GM21576 (cell line): ENCODE results near the gene CYB5D1.
"Not testable (repeated sequence)": the region's sequence is repeated elsewhere in the genome, so short reads cannot be mapped to it uniquely, and the experiment has no call there.

Experiments
- ATAC-seq: cut with Tn5 transposase; IDR thresholded peaks from one replicate; pipeline ENCODE4 v1.9.1; 2021; ENCODE audit warnings: mild to moderate bottlenecking, moderate library complexity; ENCODE audit not compliant: unreplicated experiment

Gene CYB5D1

DNA sequence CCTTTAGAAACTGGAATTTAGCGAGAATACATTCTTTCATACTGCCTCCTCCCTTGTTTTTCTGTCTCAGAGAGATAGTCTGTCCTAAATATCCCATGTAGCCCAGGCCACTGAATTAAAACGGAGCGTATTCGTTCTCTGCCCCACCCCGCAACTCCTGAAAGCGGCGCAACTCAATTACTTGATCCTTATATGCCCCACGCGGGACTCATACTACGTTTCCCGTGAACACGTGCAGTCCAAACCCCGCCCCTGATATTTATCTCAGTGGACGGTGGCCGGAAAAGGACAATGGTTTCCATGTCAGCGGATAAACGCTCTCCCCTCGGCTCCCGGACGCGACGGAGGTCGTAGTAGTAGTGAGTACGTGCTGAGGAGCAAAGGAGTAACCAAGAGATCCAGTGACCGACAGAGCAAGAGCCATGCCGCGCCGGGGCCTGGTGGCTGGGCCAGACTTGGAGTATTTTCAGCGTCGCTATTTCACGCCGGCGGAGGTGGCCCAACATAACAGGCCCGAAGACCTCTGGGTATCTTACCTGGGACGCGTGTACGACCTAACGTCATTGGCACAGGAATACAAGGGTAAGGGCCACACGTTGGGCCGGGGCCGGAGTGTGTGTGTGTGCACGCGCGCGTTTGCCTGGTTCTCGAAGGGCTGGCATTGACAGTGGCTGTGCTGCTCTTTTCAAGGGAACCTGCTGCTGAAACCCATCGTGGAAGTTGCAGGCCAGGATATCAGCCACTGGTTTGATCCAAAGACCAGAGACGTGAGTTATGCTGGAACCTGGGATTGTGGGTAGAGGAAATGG is at the start of gene CYB5D1:
Gene CYB5D1, plus strand, starts transcription at position 291 of the 809 bp plus-strand sequence. Its CDS starts 132 bp downstream, at position 423.
- peak; percentile 39 for ATAC-seq

DNA sequence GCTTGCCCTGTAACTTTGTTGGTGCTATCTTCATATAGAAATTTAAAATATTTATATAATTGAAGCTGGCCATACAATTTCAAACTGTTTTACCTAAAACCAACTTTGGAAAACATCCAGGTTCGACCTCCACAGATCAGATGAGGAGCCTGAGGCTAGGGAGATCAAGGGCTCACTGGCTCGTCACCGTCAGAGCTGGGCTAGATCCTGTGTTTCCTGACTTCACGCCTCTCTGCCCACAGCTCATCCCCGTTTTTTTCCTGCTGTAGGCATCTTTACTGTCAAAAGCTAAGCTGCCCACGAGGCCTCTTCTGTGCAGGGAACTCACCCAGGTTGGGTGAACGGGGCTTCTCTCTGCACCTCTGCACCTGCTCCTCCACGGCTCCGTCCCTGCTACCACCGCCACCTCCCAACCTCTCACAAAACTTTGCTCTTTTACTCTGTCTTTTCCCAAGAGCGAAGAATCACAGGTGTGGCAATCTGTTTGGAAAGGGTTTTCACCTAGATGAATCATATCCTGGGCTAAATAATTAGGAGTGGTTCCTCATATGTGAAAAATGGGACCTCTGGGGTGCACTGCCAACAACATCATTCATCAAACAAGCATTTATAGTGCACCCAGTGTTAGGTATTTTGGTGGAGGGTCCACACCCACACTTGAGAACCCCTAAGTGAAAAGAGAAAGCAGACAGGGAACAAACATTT is 48.6 kb upstream of the CYB5D1 start:
- ATAC-seq, result no peak

- ATAC-seq, result not testable (repeated sequence)
These were observed 47.9 kb upstream of the CYB5D1 start for GRCh38 chr17:7809791-7810343.

GRCh38 chr17:7811251-7811650 is 46.6 kb upstream of the CYB5D1 start:
- no peak for ATAC-seq

DNA sequence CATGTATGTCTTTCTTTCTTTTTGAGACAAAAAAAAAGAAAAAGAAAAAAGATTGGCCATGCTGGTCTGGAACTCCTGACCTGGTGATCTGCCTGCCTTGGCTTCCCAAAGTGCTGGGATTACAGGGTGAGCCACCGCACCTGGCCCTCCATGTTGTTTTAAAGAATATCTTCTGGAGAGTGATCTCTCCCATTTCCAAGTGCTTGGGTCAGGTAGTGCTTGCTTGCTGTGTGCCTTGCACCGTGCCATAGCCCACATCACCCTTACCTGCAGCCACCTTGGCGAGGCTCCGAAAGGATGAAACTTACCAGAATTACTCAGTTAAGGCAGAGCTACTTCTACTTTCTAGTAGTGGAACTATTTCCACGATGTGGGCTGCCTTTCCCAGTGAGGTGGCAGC is 42.8 kb upstream of the CYB5D1 start:
- no peak for ATAC-seq

DNA sequence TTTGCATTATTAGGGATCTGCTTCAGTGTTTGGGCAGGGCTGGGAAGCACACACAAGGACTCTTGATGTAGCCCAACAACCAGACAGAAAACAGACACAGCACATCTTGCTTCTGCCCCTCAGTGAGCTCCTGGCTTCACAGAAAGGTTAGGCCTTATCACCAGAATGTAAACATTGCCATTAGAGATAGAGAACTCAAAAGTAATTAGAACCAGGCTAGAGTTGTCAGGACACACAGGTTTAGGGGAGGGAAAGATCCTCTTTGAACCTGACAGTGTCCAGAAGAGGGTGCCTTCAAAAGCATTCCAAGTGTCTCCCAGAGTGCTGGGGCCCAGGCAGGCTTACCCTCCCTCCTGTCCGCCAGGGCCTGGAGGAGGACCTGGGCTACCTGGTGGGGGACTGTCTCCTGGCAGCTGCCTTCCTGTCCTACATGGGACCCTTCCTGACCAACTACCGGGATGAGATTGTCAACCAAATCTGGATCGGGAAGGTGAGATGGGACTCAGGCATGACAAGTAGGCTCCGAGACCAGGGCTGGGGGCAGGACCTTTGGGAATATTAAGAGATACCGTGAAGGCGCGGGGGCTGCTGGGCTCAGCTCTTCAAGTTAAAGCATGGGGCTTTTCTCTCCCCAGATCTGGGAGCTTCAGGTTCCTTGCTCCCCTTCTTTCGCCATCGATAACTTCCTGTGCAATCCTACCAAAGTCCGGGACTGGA is 40.7 kb upstream of the CYB5D1 start:
- no peak for ATAC-seq

DNA sequence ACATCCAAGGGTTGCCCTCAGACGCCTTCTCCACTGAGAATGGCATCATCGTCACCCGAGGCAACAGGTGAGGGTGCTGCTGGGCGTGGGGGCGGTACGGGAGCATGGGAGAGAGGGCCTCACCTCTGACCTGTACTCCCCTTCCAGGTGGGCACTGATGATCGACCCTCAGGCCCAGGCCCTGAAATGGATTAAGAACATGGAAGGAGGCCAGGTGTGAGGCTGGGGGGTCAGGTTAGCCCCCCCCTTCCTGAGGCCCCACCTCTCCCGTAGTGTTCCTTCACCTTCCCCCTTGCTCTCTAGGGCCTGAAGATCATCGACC is 40.2 kb upstream of the CYB5D1 start:
- ATAC-seq, result no peak

- ATAC-seq, result no peak
These were observed 39.8 kb upstream of the CYB5D1 start for GRCh38 chr17:7818026-7818425.

GRCh38 chr17:7818746-7819645 is 38.8 kb upstream of the CYB5D1 start:
- ATAC-seq, result no peak

- ATAC-seq, result no peak
These were observed 37.6 kb upstream of the CYB5D1 start for GRCh38 chr17:7820231-7820630.

DNA sequence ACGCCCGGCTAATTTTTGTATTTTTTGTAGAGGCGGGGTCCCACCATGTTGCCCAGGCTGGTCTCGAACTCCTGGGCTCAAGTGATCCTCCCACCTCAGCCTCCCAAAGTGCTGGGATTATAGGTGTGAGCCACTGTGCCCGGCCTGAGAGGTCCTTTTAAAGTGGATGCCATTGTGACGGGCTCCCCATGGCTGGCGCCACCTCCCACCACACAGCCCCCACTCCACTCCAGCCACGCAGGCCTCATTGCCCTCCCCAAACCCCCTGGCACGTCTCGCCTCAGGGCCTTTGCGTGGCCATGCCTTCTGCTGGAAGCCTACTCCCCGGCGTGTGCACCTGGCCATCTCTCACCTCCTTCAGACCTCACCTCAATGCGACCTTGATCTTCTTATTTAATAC is 35.7 kb upstream of the CYB5D1 start:
- ATAC-seq, result no peak

DNA sequence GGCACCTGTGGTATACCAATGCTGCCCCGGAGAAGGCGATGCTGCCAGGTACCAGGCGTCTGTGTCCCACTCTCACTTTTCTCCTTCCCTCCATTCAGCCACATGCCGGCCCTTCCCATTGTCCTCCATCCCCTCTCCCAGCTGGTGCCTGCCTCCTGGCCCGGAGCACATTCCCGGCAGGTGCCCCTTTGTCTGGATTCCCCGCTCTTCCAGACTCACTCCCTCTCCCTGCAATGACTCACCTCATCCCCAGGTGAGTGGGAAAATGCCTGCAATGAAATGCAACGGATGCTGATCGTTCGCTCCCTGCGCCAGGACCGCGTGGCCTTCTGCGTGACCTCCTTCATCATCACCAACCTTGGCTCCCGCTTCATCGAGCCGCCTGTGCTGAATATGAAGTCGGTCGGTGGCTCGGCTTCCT is 34.2 kb upstream of the CYB5D1 start:
- no peak for ATAC-seq

- ATAC-seq, result no peak
These were observed 33.5 kb upstream of the CYB5D1 start for GRCh38 chr17:7824021-7824924.

- no peak for ATAC-seq
These were observed 32.4 kb upstream of the CYB5D1 start for GRCh38 chr17:7825206-7825990.

- no peak for ATAC-seq
These were observed 27.2 kb upstream of the CYB5D1 start for GRCh38 chr17:7830616-7831015.

DNA sequence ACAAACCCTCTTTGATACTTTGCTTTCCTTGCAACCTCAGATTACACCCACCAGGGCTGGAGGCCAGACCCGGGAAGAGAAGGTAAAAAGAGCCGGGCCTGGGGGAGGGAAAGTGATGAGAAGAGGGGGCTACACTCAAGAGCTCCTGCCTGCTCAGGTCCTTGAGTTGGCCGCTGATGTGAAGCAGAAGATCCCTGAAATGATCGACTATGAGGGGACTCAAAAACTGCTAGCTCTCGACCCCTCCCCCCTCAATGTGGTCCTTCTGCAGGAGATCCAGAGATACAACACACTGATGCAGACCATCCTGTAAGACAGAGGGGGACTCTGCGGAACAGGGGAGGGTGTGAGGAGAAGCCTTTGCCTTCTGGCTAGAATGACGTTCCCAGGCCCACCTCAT is 26.6 kb upstream of the CYB5D1 start:
- no peak for ATAC-seq

DNA sequence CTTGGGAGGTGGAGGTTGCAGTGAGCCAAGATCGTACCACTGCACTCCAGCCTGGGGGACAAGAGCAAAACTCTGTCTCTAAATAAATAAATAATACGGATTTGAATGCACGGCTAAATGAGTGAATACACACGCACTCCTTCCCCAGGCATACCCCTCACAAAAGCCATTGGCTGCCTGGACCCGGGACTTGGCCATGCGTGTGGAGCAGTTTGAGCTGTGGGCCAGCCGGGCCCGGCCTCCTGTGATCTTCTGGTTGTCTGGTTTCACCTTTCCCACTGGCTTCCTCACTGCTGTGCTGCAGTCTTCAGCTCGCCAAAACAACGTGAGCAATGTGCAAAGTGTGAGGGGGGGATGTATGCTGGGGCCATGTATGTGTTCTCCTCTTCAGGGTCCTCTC is 25.4 kb upstream of the CYB5D1 start:
- no peak for ATAC-seq

DNA sequence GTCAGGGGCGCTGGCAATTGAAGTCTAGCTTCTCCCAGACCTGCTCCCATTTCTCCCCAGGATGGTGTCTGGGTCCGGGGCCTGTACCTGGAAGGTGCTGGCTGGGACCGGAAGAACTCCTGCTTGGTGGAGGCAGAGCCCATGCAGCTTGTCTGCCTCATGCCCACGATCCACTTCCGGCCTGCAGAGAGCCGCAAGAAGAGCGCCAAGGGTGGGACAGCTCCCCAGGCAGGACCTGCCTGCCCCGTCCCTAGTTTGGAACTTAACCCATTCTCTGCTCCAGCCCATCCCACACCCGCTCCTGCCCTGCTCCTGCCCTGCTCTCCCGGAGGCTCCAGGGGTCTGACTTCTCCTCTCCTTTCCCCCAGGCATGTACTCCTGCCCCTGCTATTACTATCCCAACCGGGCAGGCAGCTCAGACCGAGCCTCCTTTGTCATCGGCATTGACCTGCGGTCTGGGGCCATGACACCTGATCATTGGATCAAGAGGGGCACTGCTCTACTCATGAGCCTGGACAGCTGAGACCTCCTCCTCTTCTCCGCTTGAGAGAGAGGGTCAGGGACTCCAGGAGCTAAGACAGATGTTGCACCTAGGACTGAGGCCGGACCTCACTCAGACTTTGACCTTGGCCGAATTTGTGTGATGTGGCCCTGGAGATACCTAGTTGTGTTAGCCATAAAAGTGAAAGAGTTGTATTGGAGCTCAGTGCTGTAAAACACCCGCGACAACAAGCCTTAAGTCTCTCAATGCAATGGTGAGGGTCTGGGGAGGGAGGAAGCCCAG is 24.6 kb upstream of the CYB5D1 start:
- no peak for ATAC-seq
